Adrenal gland (tissue), 12 donors: ENCODE measurements around the gene OPCML. TPM values are rescaled to one million over a fixed set of nuclear protein-coding genes. Genes with fewer than 3 reads are reported as not detected.

ENCODE experiments used
- DNase-seq, 7 donors: peaks; one replicate each; pipeline ENCODE4 v3.0.0-alpha.2; 2019 to 2020
- H3K27ac ChIP-seq, 5 donors: fragments of 200-600 bp; sonication (generic) in 4 of 5; 1 replicate in 3 of 5; 2 replicates in 2 of 5; pipeline versions ENCODE4 v1.5.1 to v1.8.0; 2016 to 2020; ENCODE audit warnings: mild to moderate bottlenecking in 1 of 5
- H3K27me3 ChIP-seq: fragments of 200-600 bp; 2 replicates; pipeline ENCODE4 v1.8.0; 2021
- H3K36me3 ChIP-seq, 2 donors: fragments of 200-600 bp; replicated peaks in 1 of 2; 1 replicate in 1 of 2; 2 replicates in 1 of 2; pipeline versions ENCODE4 v1.5.1 to v1.8.0; 2018 to 2022
- H3K4me1 ChIP-seq, 2 donors: fragments of 200-600 bp; replicated peaks in 1 of 2; 1 replicate in 1 of 2; 2 replicates in 1 of 2; pipeline versions ENCODE4 v1.5.1 to v1.8.0; 2018 to 2021
- H3K4me3 ChIP-seq, 4 donors: fragments of 200-600 bp; sonication (generic) in 3 of 4; one replicate each; pipeline ENCODE4 v1.5.1; 2016 to 2018
- H3K9me3 ChIP-seq, 3 donors: fragments of 200-600 bp; sonication (generic) in 1 of 3; replicated peaks in 1 of 3; 1 replicate in 2 of 3; 2 replicates in 1 of 3; pipeline versions ENCODE4 v1.5.1 to v1.8.0; 2016 to 2021
- CTCF ChIP-seq, 6 experiments: fragments of 450-650 bp in 4 of 6; fragments of 200-600 bp in 2 of 6; sonication (generic) in 1 of 6; IDR thresholded peaks; 1 replicate in 5 of 6; 2 replicates in 1 of 6; pipeline versions ENCODE4 v1.5.1 to v1.8.0; 2016 to 2021; ENCODE audit warnings: antibody characterized with exemption in 6 of 6, mild to moderate bottlenecking in 2 of 6, moderate library complexity in 1 of 6
- POLR2A ChIP-seq, 2 donors: fragments of 450-650 bp; IDR thresholded peaks; one replicate each; pipeline ENCODE4 v1.6.1; 2017; ENCODE audit warnings: antibody characterized with exemption in 2 of 2, mild to moderate bottlenecking in 2 of 2, moderate library complexity in 1 of 2
- WGBS, 4 donors: extraction: QIAGEN DNeasy Blood & Tissue Kit in 2 of 4; methylation state at CpG; one replicate each; pipeline versions ENCODE4 v1.1.5 to v1.1.7; 2013 to 2017; 5-methylcytosine and 5-hydroxymethylcytosine counted together
- intact Hi-C, 2 donors: fragments of 100-400 bp; cut with DNase I; formaldehyde crosslinking; loops; one replicate each; pipeline versions ENCODE4 v1.14.1 to v1.15.0; 2022 to 2023
- polyA plus RNA-seq, 3 donors: library from polyadenylated mRNA; stranded (reverse); fragments of 200-250 nt in 2 of 3; fragments of 350-450 nt in 1 of 3; fragmentation: Illumina TruSeq in 1 of 3; extraction: RNeasy Lipid Tissue Mini Kit (QIAGEN cat#74804) in 1 of 3; gene quantifications; one replicate each; pipeline ENCODE4 v1.2.3, GENCODE V29; 2013 to 2014
- total RNA-seq, 9 donors: library from RNA; depleted of rRNA in 4 of 9; stranded (reverse); fragments of >200 nt in 4 of 9; fragments of 120-200 nt in 1 of 9; fragmentation: NEBNext Ultra II Directional in 1 of 9; extraction: Animal tissue kit (Norgen Biotek cat#: 25700) in 1 of 9; gene quantifications; one replicate each; pipeline versions ENCODE4 v1.1.0 to v1.2.4, GENCODE V29; 2013 to 2023
- donor health status: healthy with polysubstance abuse.
- donor health status: Bipolar disorder and iron deficiency.
- donor health status: DM: yes; HTN: yes; CAD: no.
- donor health status: DM: no; HTN: no; CAD: no.
- donor health status: DM: no; HTN: no; CAD: no.
- donor health status: DM: yes; HTN: yes; CAD: no.

OPCML gene
- total and polyA plus RNA-seq, 12 donors: 0.10 to 5.5 (median 0.72) TPM; not detected in 5

GRCh38 chr11:132821499-132821898 lies 710.8 kb downstream of the OPCML start:
- no peak for TF ChIP-seq POLR2A (IDR thresholded peaks at IDR 0.05)
- no peak for TF ChIP-seq CTCF (IDR thresholded peaks at IDR 0.05)
- H3K27ac ChIP-seq: no peak overlapping the region
- H3K4me3 ChIP-seq: no peak overlapping the region
- intact Hi-C loops: no loop called here
- DNase-seq: no peak
- 68 to 85% (median 77%) methylated on average over 4 of the region's 4 CpGs for whole genome bisulfite sequencing, 4 donors
- H3K9me3 ChIP-seq: no peaks in the 10 kb centered on the region
- no peaks in the 10 kb centered on the region for H3K36me3 ChIP-seq
- H3K4me1 ChIP-seq: no peaks in the 10 kb centered on the region
- no peaks in the 10 kb centered on the region for H3K27me3 ChIP-seq

GRCh38 chr11:132821014-132821413 lies 711.3 kb downstream of the OPCML start:
- WGBS, 4 donors: 43 to 73% (median 56%) methylated on average over 1 of the region's 1 CpG
- Histone ChIP-seq H3K27ac (no peak overlapping the region), H3K9me3 (no peaks in the 10 kb centered on the region), H3K4me3 (no peak overlapping the region), H3K36me3 (no peaks in the 10 kb centered on the region), H3K4me1 (no peaks in the 10 kb centered on the region), H3K27me3 (no peaks in the 10 kb centered on the region)
- DNase-seq: no peak
- intact Hi-C loops: no loop called here
- no peak for TF ChIP-seq CTCF (IDR thresholded peaks at IDR 0.05)
- no peak for TF ChIP-seq POLR2A (IDR thresholded peaks at IDR 0.05)

GRCh38 chr11:132818951-132819350 lies 713.4 kb downstream of the OPCML start:
- Histone ChIP-seq H3K27me3 (no peaks in the 10 kb centered on the region), H3K27ac (no peak overlapping the region), H3K9me3 (no peaks in the 10 kb centered on the region), H3K4me1 (no peaks in the 10 kb centered on the region), H3K36me3 (no peaks in the 10 kb centered on the region), H3K4me3 (no peak overlapping the region)
- TF ChIP-seq CTCF (IDR thresholded peaks at IDR 0.05) (no peak), POLR2A (IDR thresholded peaks at IDR 0.05) (no peak)
- 63 to 88% (median 78%) methylated on average over 1 of the region's 1 CpG for WGBS, 4 donors
- intact Hi-C loops: no loop called here
- DNase-seq: no peak

- no peak overlapping the region for H3K4me3 ChIP-seq
- intact Hi-C loops: no loop called here
- DNase-seq: no peak
- TF ChIP-seq CTCF (IDR thresholded peaks at IDR 0.05) (no peak), POLR2A (IDR thresholded peaks at IDR 0.05) (no peak)
- no peaks in the 10 kb centered on the region for H3K27me3 ChIP-seq
- H3K36me3 ChIP-seq: no peaks in the 10 kb centered on the region
- no peak overlapping the region for H3K27ac ChIP-seq
- H3K9me3 ChIP-seq: no peaks in the 10 kb centered on the region
- 81 to 97% (median 92%) methylated on average over 1 of the region's 1 CpG for WGBS, 4 donors
- H3K4me1 ChIP-seq: no peaks in the 10 kb centered on the region
Observed at GRCh38 chr11:132817387-132817786, 714.9 kb downstream of the OPCML start.
